Colon (tissue), 2 donors: Measurements from ENCODE around the gene METTL8.
"Not testable (repeated sequence)": the region's sequence is repeated elsewhere in the genome, so short reads cannot be mapped to it uniquely, and the experiment has no call there.

Experiments
- FAIRE-seq: peaks from 2 replicates; lab custom pipeline; 2012; peaks lifted over from hg19 to GRCh38; lab: Jason Lieb, UNC
- donor health status: control.
- donor health status: control.

The METTL8 gene

GRCh38 chr2:171345971-171346722 lies 87.6 kb downstream of the METTL8 start:
- no peak for FAIRE-seq

- FAIRE-seq: no peak
Observed at GRCh38 chr2:171344182-171344581, 89.6 kb downstream of the METTL8 start.

- FAIRE-seq: no peak
Observed at GRCh38 chr2:171342067-171342413, 91.8 kb downstream of the METTL8 start.

- FAIRE-seq: no peak
Observed at GRCh38 chr2:171341394-171342066, 92.3 kb downstream of the METTL8 start.

GRCh38 chr2:171334946-171335345 lies 98.8 kb downstream of the METTL8 start:
- FAIRE-seq: no peak

- FAIRE-seq: no peak
Observed at GRCh38 chr2:171334171-171334570, 99.6 kb downstream of the METTL8 start.

- FAIRE-seq: no peak
Observed at GRCh38 chr2:171330155-171330956, 103.4 kb downstream of the METTL8 start.

GRCh38 chr2:171327043-171327496 lies 106.7 kb downstream of the METTL8 start:
- no peak for FAIRE-seq

GRCh38 chr2:171325886-171326585 lies 107.8 kb downstream of the METTL8 start:
- FAIRE-seq: no peak

- FAIRE-seq: no peak
Observed at GRCh38 chr2:171323971-171324528, 109.7 kb downstream of the METTL8 start.

- FAIRE-seq: no peak
Observed at GRCh38 chr2:171322928-171323327, 110.9 kb downstream of the METTL8 start.

GRCh38 chr2:171320731-171321130 lies 113.1 kb downstream of the METTL8 start:
- no peak for FAIRE-seq

GRCh38 chr2:171320208-171320621 lies 113.6 kb downstream of the METTL8 start:
- no peak for FAIRE-seq

- no peak for FAIRE-seq
Observed at GRCh38 chr2:171319164-171319810, 114.5 kb downstream of the METTL8 start.

- FAIRE-seq: no peak
Observed at GRCh38 chr2:171318463-171318934, 115.3 kb downstream of the METTL8 start.

- FAIRE-seq: no peak
Observed at GRCh38 chr2:171317492-171318125, 116.2 kb downstream of the METTL8 start.

- no peak for FAIRE-seq
Observed at GRCh38 chr2:171316755-171317337, 116.9 kb downstream of the METTL8 start.

- FAIRE-seq: no peak
Observed at GRCh38 chr2:171316220-171316619, 117.6 kb downstream of the METTL8 start.

- FAIRE-seq: no peak
Observed at GRCh38 chr2:171315781-171316180, 118.0 kb downstream of the METTL8 start.

- not testable (repeated sequence) for FAIRE-seq
Observed at GRCh38 chr2:171312182-171312581, 121.6 kb downstream of the METTL8 start.
